ENCODE results near the gene HACE1. TPM values are rescaled to one million over a fixed set of nuclear protein-coding genes. Genes with fewer than 3 reads are reported as not detected.

Gene HACE1
- total RNA-seq, 4 donors from 2014 or later, result 14.7 to 25.5 (median 22.5) TPM

- H3K27ac ChIP-seq, result peak overlapping the region in 2 of 4 donors; percentile 5 to 12
These were observed 153.7 kb downstream of the HACE1 start for GRCh38 chr6:104705916-104706442.

GRCh38 chr6:104705095-104705707 is 154.5 kb downstream of the HACE1 start:
- Histone ChIP-seq H3K4me3 (no peak overlapping the region), H3K4me1 (peaks cover 0 to 15% (median 0%) of the 10 kb centered on the region in 3 donors), H3K27ac (peak overlapping the region in 3 of 4 donors; percentile 5 to 20 (median 12)), H3K9me3 (no peaks in the 10 kb centered on the region), H3K36me3 (no peaks in the 10 kb centered on the region), H3K27me3 (no peaks in the 10 kb centered on the region)
- ATAC-seq, result peak; percentile 46
- WGBS, 2 donors (ENCODE audit: low coverage in 1 of 2), result 57 to 73% methylated on average over 5 to 8 of the region's 8 CpGs
- TF ChIP-seq EP300 (IDR thresholded peaks at IDR 0.05) (no peak), POLR2AphosphoS5 (IDR thresholded peaks at IDR 0.05) (no peak), CTCF (IDR thresholded peaks at IDR 0.05) (no peak)

More at GRCh38 chr6:104705916-104706442, 153.7 kb downstream of the HACE1 start:
- no peak for ATAC-seq
- no peaks in the 10 kb centered on the region for H3K27me3 ChIP-seq
- H3K36me3 ChIP-seq, result no peaks in the 10 kb centered on the region
- WGBS, 2 donors (ENCODE audit: low coverage in 1 of 2), result 73 to 77% methylated on average over 5 of the region's 5 CpGs
- H3K4me1 ChIP-seq, result peaks cover 0 to 9% (median 0%) of the 10 kb centered on the region in 3 donors
- TF ChIP-seq EP300 (IDR thresholded peaks at IDR 0.05) (no peak), POLR2A (IDR thresholded peaks at IDR 0.05) (no peak), CTCF (IDR thresholded peaks at IDR 0.05) (no peak), POLR2AphosphoS5 (IDR thresholded peaks at IDR 0.05) (no peak)
- no peaks in the 10 kb centered on the region for H3K9me3 ChIP-seq
- H3K4me3 ChIP-seq, result no peak overlapping the region

GRCh38 chr6:104704191-104704590 is 155.5 kb downstream of the HACE1 start:
- Histone ChIP-seq H3K27me3 (no peaks in the 10 kb centered on the region), H3K27ac (no peak overlapping the region), H3K4me3 (no peak overlapping the region), H3K36me3 (no peaks in the 10 kb centered on the region), H3K4me1 (peaks cover 0 to 15% (median 0%) of the 10 kb centered on the region in 3 donors), H3K9me3 (no peaks in the 10 kb centered on the region)
- WGBS, 2 donors (ENCODE audit: low coverage in 1 of 2), result 54 to 71% methylated on average over 3 of the region's 3 CpGs
- TF ChIP-seq CTCF (IDR thresholded peaks at IDR 0.05), result no peak
- TF ChIP-seq POLR2A (IDR thresholded peaks at IDR 0.05), result no peak
- no peak for TF ChIP-seq POLR2AphosphoS5 (IDR thresholded peaks at IDR 0.05)
- TF ChIP-seq EP300 (IDR thresholded peaks at IDR 0.05), result no peak
- ATAC-seq, result no peak

GRCh38 chr6:104702126-104702841 is 157.4 kb downstream of the HACE1 start:
- Histone ChIP-seq H3K4me1 (peaks cover 0 to 15% (median 0%) of the 10 kb centered on the region in 3 donors), H3K27ac (no peak overlapping the region), H3K4me3 (no peak overlapping the region), H3K36me3 (no peaks in the 10 kb centered on the region), H3K27me3 (no peaks in the 10 kb centered on the region), H3K9me3 (no peaks in the 10 kb centered on the region)
- WGBS, 2 donors (ENCODE audit: low coverage in 1 of 2), result 53% methylated on average over 5 of the region's 5 CpGs
- ATAC-seq, result no peak
- no peak for TF ChIP-seq POLR2AphosphoS5 (IDR thresholded peaks at IDR 0.05)
- no peak for TF ChIP-seq CTCF (IDR thresholded peaks at IDR 0.05)
- TF ChIP-seq POLR2A (IDR thresholded peaks at IDR 0.05), result no peak
- no peak for TF ChIP-seq EP300 (IDR thresholded peaks at IDR 0.05)

All from gastroesophageal sphincter (tissue), 4 donors.